HepG2 (cell line): ENCODE results near the gene TMEM131. TPM values are rescaled to one million over a fixed set of nuclear protein-coding genes. Genes with fewer than 3 reads are reported as not detected.

Experiments used
- ATAC-seq: fragments of 200-7000 bp; cut with Tn5 transposase; 3 replicates; pipeline ENCODE4 v1.9.1; 2020; ENCODE audit warnings: mild to moderate bottlenecking, moderate library complexity
- BruUV-seq: library from RNA; stranded (reverse); fragments of 400-500 nt; replicated peaks from 2 replicates; lab custom pipeline; 2021; lab: Mats Ljungman, UMichigan
- CTCF ChIA-PET: fragments of 300-600 bp; formaldehyde crosslinking; extraction: SDS; loops from one replicate; lab custom pipeline; 2021; ENCODE audit warnings: low total read pairs, inconsistent platforms, low intra/inter-chr PET ratio; lab: Yijun Ruan, JAX
- POLR2A ChIA-PET: fragments of 350-600 bp; sonication (Branson Sonifier 250); formaldehyde crosslinking; loops from one replicate; lab custom pipeline; 2020; ENCODE audit warnings: antibody characterized with exemption, inconsistent platforms; lab: Yijun Ruan, JAX
- DNase-seq: peaks from one replicate; pipeline ENCODE4 v3.0.0-alpha.2; 2015; ENCODE audit warnings: low spot score
- FAIRE-seq: peaks from 3 replicates; lab custom pipeline; 2011; peaks lifted over from hg19 to GRCh38; lab: Jason Lieb, UNC
- H2AFZ ChIP-seq: one replicate; pipeline ENCODE4 v1.6.1; 2011; ENCODE audit warnings: low read length, inconsistent platforms
- H3K27ac ChIP-seq: fragments of 300-600 bp; 3 replicates; pipeline ENCODE4 v1.8.0; 2011; ENCODE audit warnings: mixed run types, mild to moderate bottlenecking, mixed read lengths, low read length, inconsistent platforms; ENCODE audit not compliant: insufficient read depth; ENCODE audit errors: extremely low read length
- H3K27me3 ChIP-seq, 2 experiments: fragments of 200-600 bp in 1 of 2; 2 replicates in 1 of 2; 3 replicates in 1 of 2; pipeline versions ENCODE4 v1.6.0 to v1.8.0; 2011; ENCODE audit warnings: low read length in 2 of 2, mild to moderate bottlenecking in 2 of 2, moderate library complexity in 2 of 2, inconsistent platforms in 1 of 2; ENCODE audit not compliant: insufficient read depth in 2 of 2, control insufficient read depth in 1 of 2
- H3K36me3 ChIP-seq, 2 experiments: fragments of 200-600 bp in 1 of 2; replicated peaks in 1 of 2; 2 replicates in 1 of 2; 3 replicates in 1 of 2; pipeline versions ENCODE4 v1.5.1 to v1.8.0; 2011; ENCODE audit warnings: low read length in 2 of 2, inconsistent platforms in 1 of 2; ENCODE audit not compliant: insufficient read depth in 2 of 2, control insufficient read depth in 1 of 2
- H3K4me1 ChIP-seq: 2 replicates; pipeline ENCODE4 v1.5.1; 2012; ENCODE audit warnings: low read length, inconsistent platforms; ENCODE audit not compliant: insufficient read depth
- H3K4me2 ChIP-seq: 2 replicates; pipeline ENCODE4 v1.6.0; 2011; ENCODE audit warnings: low read depth, low read length, inconsistent platforms
- H3K4me3 ChIP-seq, 3 experiments: fragments of 200-600 bp in 1 of 3; sonication (generic), shearing (Covaris generic) in 1 of 3; replicated peaks in 1 of 3; 2 replicates each; pipeline ENCODE4 v1.5.1; 2011 to 2016; ENCODE audit warnings: low read length in 3 of 3, inconsistent platforms in 2 of 3, low read depth in 2 of 3, mild to moderate bottlenecking in 2 of 3, control low read depth in 1 of 3, mixed read lengths in 1 of 3; ENCODE audit not compliant: insufficient read depth in 1 of 3
- H3K79me2 ChIP-seq: one replicate; pipeline ENCODE4 v1.6.1; 2011; ENCODE audit warnings: low read length, inconsistent platforms; ENCODE audit not compliant: insufficient read depth
- H3K9ac ChIP-seq: 2 replicates; pipeline ENCODE4 v1.6.0; 2011; ENCODE audit warnings: mild to moderate bottlenecking, low read depth, low read length, inconsistent platforms; ENCODE audit not compliant: insufficient read depth
- H3K9me3 ChIP-seq: 2 replicates; pipeline ENCODE4 v1.5.1; 2012; ENCODE audit warnings: mild to moderate bottlenecking, low read length
- H4K20me1 ChIP-seq: 2 replicates; pipeline ENCODE4 v1.6.0; 2011; ENCODE audit warnings: inconsistent platforms, mild to moderate bottlenecking, low read length, moderate library complexity; ENCODE audit not compliant: insufficient read depth
- AHR ChIP-seq: IDR thresholded peaks from 2 replicates; pipeline ENCODE4 v1.6.1; 2018; ENCODE audit warnings: missing genetic modification reagents, missing compliant biosample characterization
- ATF4 ChIP-seq, 2 experiments: fragments of 450-650 bp in 1 of 2; sonication (generic) in 1 of 2; formaldehyde crosslinking; IDR thresholded peaks; 2 replicates each; pipeline versions ENCODE4 v1.5.0 to v1.8.0; 2020 to 2022; ENCODE audit warnings: mild to moderate bottlenecking in 1 of 2, missing genetic modification reagents in 1 of 2
- KDM3A ChIP-seq: IDR thresholded peaks from 2 replicates; pipeline ENCODE4 v1.6.1; 2018; ENCODE audit warnings: low read depth, missing compliant biosample characterization
- NCOA1 ChIP-seq: sonication (generic); formaldehyde crosslinking; IDR thresholded peaks from 2 replicates; pipeline ENCODE4 v1.9.0; 2021; ENCODE audit warnings: missing genetic modification reagents
- PRPF4 ChIP-seq: fragments of 200-400 bp; formaldehyde crosslinking; IDR thresholded peaks from 2 replicates; pipeline ENCODE4 v1.6.1; 2016; ENCODE audit warnings: low read length, low read depth; ENCODE audit not compliant: poor library complexity, severe bottlenecking
- SNAPC2 ChIP-seq: sonication (generic); formaldehyde crosslinking; IDR thresholded peaks from 2 replicates; pipeline ENCODE4 v1.8.1; 2022; ENCODE audit warnings: mild to moderate bottlenecking, missing genetic modification reagents
- U2AF1 ChIP-seq: fragments of 200-400 bp; formaldehyde crosslinking; optimal IDR thresholded peaks from 2 replicates; pipeline ENCODE3; 2017; ENCODE audit warnings: mild to moderate bottlenecking, low read depth, low read length
- ZMAT3 ChIP-seq: sonication (generic); formaldehyde crosslinking; conservative IDR thresholded peaks from 2 replicates; pipeline ENCODE4 v1.7.0; 2021; ENCODE audit warnings: missing genetic modification reagents
- ZNF138 ChIP-seq: sonication (generic); formaldehyde crosslinking; IDR thresholded peaks from 2 replicates; pipeline ENCODE4 v1.5.0; 2020; ENCODE audit warnings: mild to moderate bottlenecking, low read depth, missing genetic modification reagents
- ZNF276 ChIP-seq: sonication (generic); formaldehyde crosslinking; IDR thresholded peaks from 2 replicates; pipeline ENCODE4 v1.4.0; 2020; ENCODE audit warnings: mild to moderate bottlenecking, low read depth, missing genetic modification reagents
- WGBS: methylation state at CpG from one replicate; pipeline ENCODE4 v1.1.6; 2017; ENCODE audit warnings: low lambda C conversion rate; 5-methylcytosine and 5-hydroxymethylcytosine counted together
- in situ Hi-C: cut with HindIII; loops from 2 replicates; pipeline ENCODE4 v1.10.0; 2017; ENCODE audit warnings: low pct_unique_long_range_greater_than_20kb; ENCODE audit not compliant: extremely low pct_ligation_motif_present
- intact Hi-C: fragments of 100-400 bp; cut with micrococcal nuclease; formaldehyde crosslinking; loops from one replicate; pipeline ENCODE4 v1.10.0; 2022; ENCODE audit not compliant: unreplicated experiment
- polyA plus RNA-seq, 8 experiments: library from polyadenylated mRNA; depleted of rRNA in 3 of 8; stranded (reverse) in 7 of 8; unstranded in 1 of 8; fragments of >200 nt; fragmentation: Illumina TruSeq in 4 of 8; extraction: Trizol in 4 of 8; gene quantifications; 2 replicates each; pipeline versions ENCODE4 v1.2.1 to v1.2.3, GENCODE V29; 2011 to 2016; ENCODE audit warnings: low read depth in 4 of 8, missing spikeins in 1 of 8, mixed read lengths in 1 of 8; ENCODE audit not compliant: insufficient read depth in 1 of 8
- total RNA-seq, 5 experiments: library from RNA; depleted of rRNA; stranded (reverse); fragments of >200 nt; fragmentation: Illumina TruSeq; extraction: Trizol; gene quantifications; 2 replicates each; pipeline ENCODE4 v1.2.3, GENCODE V29; 2016; ENCODE audit warnings: low read depth in 1 of 5

The TMEM131 gene
- total and polyA plus RNA-seq, 2 of the 13 experiments (the other 11 are each of a cell fraction or from before 2014, with no cell fraction given) = 17.9 to 19.5 TPM

GRCh38 chr2:97988722-97989121 lies 7.0 kb downstream of the TMEM131 start:
- no TSS peak for BruUV-seq
- ChIA-PET POLR2A (no interaction called here), CTCF (no interaction called here)
- Histone ChIP-seq H3K79me2 (peaks cover 99% of the 10 kb centered on the region), H3K4me2 (no peak overlapping the region), H3K4me3 (no peak overlapping the region), H3K9me3 (peaks cover 12% of the 10 kb centered on the region), H3K9ac (no peak overlapping the region), H3K27ac (no peak overlapping the region), H2AFZ (no peak overlapping the region), H4K20me1 (peaks cover 39% of the 10 kb centered on the region), H3K4me1 (peaks cover 46% of the 10 kb centered on the region), H3K27me3 (no peaks in the 10 kb centered on the region), H3K36me3 (no peaks in the 10 kb centered on the region)
- intact Hi-C loops = no loop called here
- no peak for DNase-seq
- WGBS = 99% methylated on average over 2 of the region's 2 CpGs
- in situ Hi-C loops = no loop called here
- no peak for ATAC-seq
- TF ChIP-seq SNAPC2 = no peak
- TF ChIP-seq KDM3A (CRISPR knock-in tag) = no peak
- no peak for TF ChIP-seq NCOA1 (CRISPR knock-in tag)
- TF ChIP-seq ATF4 (CRISPR knock-in tag; IDR thresholded peaks at IDR 0.05) = no peak
- no peak for TF ChIP-seq ZMAT3 (CRISPR knock-in tag)
- TF ChIP-seq U2AF1 = no peak
- no peak for TF ChIP-seq AHR (CRISPR knock-in tag)
- no peak for TF ChIP-seq ZNF276 (CRISPR knock-in tag)
- TF ChIP-seq PRPF4 = no peak
- no peak for TF ChIP-seq ZNF138
- no peak for FAIRE-seq
